K562 (cell line): ENCODE data around the gene POLD4. TPM values are rescaled to one million over a fixed set of nuclear protein-coding genes. Genes with fewer than 3 reads are reported as not detected.

Experiments
- ATAC-seq: fragments of 200-7000 bp; cut with Tn5 transposase; 3 replicates; pipeline ENCODE4 v1.9.1; 2020; ENCODE audit warnings: moderate library complexity
- BruUV-seq: library from RNA; stranded (reverse); fragments of 400-500 nt; replicated peaks from 2 replicates; lab custom pipeline; 2021; lab: Mats Ljungman, UMichigan
- CTCF ChIA-PET: fragments of 300-600 bp; formaldehyde crosslinking; extraction: SDS; loops from one replicate; lab custom pipeline; 2021; ENCODE audit warnings: low intra/inter-chr PET ratio; lab: Yijun Ruan, JAX
- POLR2A ChIA-PET: fragments of 300-600, 350-650 bp; sonication (Branson Sonifier 250); formaldehyde crosslinking; extraction: SDS; loops from one replicate; lab custom pipeline; 2021; ENCODE audit warnings: antibody characterized with exemption, inconsistent platforms; lab: Yijun Ruan, JAX
- DNase-seq, 4 experiments: peaks; one replicate each; pipeline versions ENCODE4 v3.0.0 to v3.0.0-alpha.2; 2011 to 2018; ENCODE audit warnings: low spot score in 3 of 4, mixed read lengths in 3 of 4; ENCODE audit errors: extremely low read depth in 1 of 4
- FAIRE-seq: peaks from 2 replicates; lab custom pipeline; 2011; peaks lifted over from hg19 to GRCh38; lab: Jason Lieb, UNC
- H2AFZ ChIP-seq: 2 replicates; pipeline ENCODE4 v1.6.0; 2011; ENCODE audit warnings: low read depth, low read length, control low read depth, inconsistent platforms
- H3K27ac ChIP-seq: fragments of 200-600 bp; 3 replicates; pipeline ENCODE4 v1.8.0; 2011; ENCODE audit warnings: low read depth, mild to moderate bottlenecking, control low read depth, inconsistent platforms, low read length, moderate library complexity, mixed read lengths; ENCODE audit errors: extremely low read depth
- H3K27me3 ChIP-seq, 2 experiments: fragments of 300-600 bp in 1 of 2; 2 replicates in 1 of 2; 3 replicates in 1 of 2; pipeline versions ENCODE4 v1.6.0 to v1.8.0; 2011; ENCODE audit warnings: inconsistent platforms in 2 of 2, low read length in 2 of 2, mild to moderate bottlenecking in 1 of 2, mixed read lengths in 1 of 2, moderate library complexity in 1 of 2; ENCODE audit not compliant: control insufficient read depth in 2 of 2, insufficient read depth in 2 of 2
- H3K36me3 ChIP-seq: fragments of 300-600 bp; 3 replicates; pipeline ENCODE4 v1.8.0; 2011; ENCODE audit warnings: mild to moderate bottlenecking, low read length, inconsistent platforms; ENCODE audit not compliant: control insufficient read depth, insufficient read depth
- H3K4me1 ChIP-seq, 2 experiments: fragments of 200-600 bp in 1 of 2; replicated peaks in 1 of 2; 2 replicates in 1 of 2; 3 replicates in 1 of 2; pipeline versions ENCODE4 v1.5.1 to v1.8.0; 2011; ENCODE audit warnings: inconsistent platforms in 2 of 2, low read length in 2 of 2, mild to moderate bottlenecking in 1 of 2, mixed read lengths in 1 of 2, moderate library complexity in 1 of 2; ENCODE audit not compliant: control insufficient read depth in 2 of 2, insufficient read depth in 2 of 2
- H3K4me2 ChIP-seq: 2 replicates; pipeline ENCODE4 v1.6.1; 2011; ENCODE audit warnings: low read length, control low read depth, inconsistent platforms, mixed read lengths; ENCODE audit not compliant: insufficient read depth
- H3K4me3 ChIP-seq: fragments of 200-600 bp; sonication (generic), shearing (Covaris generic); 2 replicates; pipeline ENCODE4 v1.5.1; 2016; ENCODE audit warnings: control low read depth, inconsistent platforms
- H3K79me2 ChIP-seq: fragments of 200-600 bp; 3 replicates; pipeline ENCODE4 v1.8.0; 2011; ENCODE audit warnings: low read length, inconsistent platforms; ENCODE audit not compliant: control insufficient read depth, insufficient read depth
- H3K9ac ChIP-seq, 2 experiments: 2 replicates each; pipeline versions ENCODE4 v1.6.0 to v1.6.1; 2011; ENCODE audit warnings: low read depth in 2 of 2, low read length in 2 of 2, control low read depth in 1 of 2, inconsistent platforms in 1 of 2, mild to moderate bottlenecking in 1 of 2, mixed read lengths in 1 of 2; ENCODE audit not compliant: insufficient read depth in 1 of 2
- H3K9me1 ChIP-seq: one replicate; pipeline ENCODE4 v1.6.0; 2011; ENCODE audit warnings: inconsistent platforms, mild to moderate bottlenecking, low read length, moderate library complexity; ENCODE audit not compliant: control insufficient read depth, insufficient read depth
- H3K9me3 ChIP-seq: replicated peaks from 2 replicates; pipeline ENCODE4 v1.5.1; 2011; ENCODE audit warnings: low read depth, low read length, inconsistent platforms; ENCODE audit not compliant: control insufficient read depth, insufficient read depth
- H4K20me1 ChIP-seq: replicated peaks from 2 replicates; pipeline ENCODE4 v1.6.1; 2011; ENCODE audit warnings: low read length, inconsistent platforms, mixed read lengths; ENCODE audit not compliant: control insufficient read depth, insufficient read depth
- ATF4 ChIP-seq: fragments of 450-650 bp; formaldehyde crosslinking; IDR thresholded peaks from 2 replicates; pipeline ENCODE4 v1.4.0; 2022; ENCODE audit warnings: mild to moderate bottlenecking, moderate library complexity
- DMBX1 ChIP-seq: fragments of 250-450 bp; sonication (Bioruptor Pico); IDR thresholded peaks from 2 replicates; pipeline ENCODE4 v1.8.0; 2022; ENCODE audit warnings: inconsistent platforms, mild to moderate bottlenecking, moderate library complexity, borderline replicate concordance
- ELK1 ChIP-seq: sonication (generic); formaldehyde crosslinking; IDR thresholded peaks from 2 replicates; pipeline ENCODE4 v1.8.1; 2022; ENCODE audit warnings: missing genetic modification reagents
- HOMEZ ChIP-seq: fragments of 250-450 bp; sonication (Bioruptor Pico); IDR thresholded peaks from 2 replicates; pipeline ENCODE4 v1.4.0; 2020; ENCODE audit warnings: mild to moderate bottlenecking, moderate library complexity
- NFRKB ChIP-seq: fragments of 450-650 bp; IDR thresholded peaks from 2 replicates; pipeline ENCODE4 v1.6.1; 2016; ENCODE audit warnings: low read depth
- SMAD3 ChIP-seq: fragments of 450-650 bp; formaldehyde crosslinking; conservative IDR thresholded peaks from 2 replicates; pipeline ENCODE4 v1.4.0; 2020; ENCODE audit warnings: mild to moderate bottlenecking
- SNRNP70 ChIP-seq: fragments of 200-400 bp; formaldehyde crosslinking; optimal IDR thresholded peaks from 2 replicates; pipeline ENCODE3; 2017; ENCODE audit warnings: low read depth, low read length
- U2AF1 ChIP-seq: fragments of 200-400 bp; formaldehyde crosslinking; optimal IDR thresholded peaks from 2 replicates; pipeline ENCODE3; 2017; ENCODE audit warnings: mild to moderate bottlenecking, low read depth, low read length, moderate library complexity
- ZNF282 ChIP-seq: sonication (generic); formaldehyde crosslinking; IDR thresholded peaks from 2 replicates; pipeline ENCODE4 v1.8.1; 2023; ENCODE audit warnings: missing genetic modification reagents
- ZNF449 ChIP-seq: fragments of 250-450 bp; sonication (Bioruptor Pico); IDR thresholded peaks from 2 replicates; pipeline ENCODE4 v1.8.0; 2022; ENCODE audit warnings: moderate library complexity, mild to moderate bottlenecking, inconsistent platforms
- WGBS: fragments of 100-300 bp; shearing (Covaris generic); methylation state at CpG from one replicate; pipeline ENCODE4 v1.1.6; 2016; ENCODE audit warnings: low coverage, mixed read lengths; ENCODE audit not compliant: insufficient coverage; ENCODE audit errors: missing lambda C conversion rate; 5-methylcytosine and 5-hydroxymethylcytosine counted together
- in situ Hi-C: fragments of 300-500 bp; cut with MboI; formaldehyde crosslinking; loops from 4 replicates; pipeline ENCODE4 v1.15.0; 2018; ENCODE audit warnings: inconsistent platforms, mixed read lengths
- intact Hi-C: fragments of 100-400 bp; cut with micrococcal nuclease; formaldehyde crosslinking; loops from 2 replicates; pipeline ENCODE4 v1.14.2; 2022
- polyA plus RNA-seq, 8 experiments: library from polyadenylated mRNA; depleted of rRNA in 4 of 8; stranded (reverse) in 5 of 8; unstranded in 3 of 8; fragments of >200 nt; fragmentation: Nextera tagmentation in 2 of 8; fragmentation: Illumina TruSeq in 1 of 8; extraction: Ambion mirVana in 2 of 8; extraction: Trizol in 1 of 8; gene quantifications; 2 replicates each; pipeline versions ENCODE4 v1.2.1 to v1.2.3, GENCODE V29; 2011 to 2014; ENCODE audit warnings: inconsistent platforms in 1 of 8, missing spikeins in 1 of 8
- total RNA-seq, 7 experiments: library from RNA; depleted of rRNA in 6 of 7; stranded (reverse); fragments of >200 nt in 6 of 7; fragmentation: Illumina TruSeq in 2 of 7; extraction: Trizol in 2 of 7; gene quantifications; 2 replicates each; pipeline versions ENCODE4 v1.2.1 to v1.2.3, GENCODE V29; 2011 to 2021; ENCODE audit warnings: low replicate concordance in 1 of 7

Gene POLD4
- total and polyA plus RNA-seq, 9 of the 15 experiments (the other 6 are each of a cell fraction or from before 2014, with no cell fraction given) = 5.8 to 64.5 (median 18.3) TPM

GRCh38 chr11:67357831-67358670, 4.7 kb upstream of the POLD4 start (continued):
- TF ChIP-seq ATF4 (CRISPR knock-in tag) = no peak

- peaks cover 40 to 53% of the 10 kb centered on the region in 2 experiments for H3K4me1 ChIP-seq
- FAIRE-seq (peak; percentile 90), DNase-seq (peak; percentile 70 to 90 (median 80)), ATAC-seq (peak; percentile 59)
- no peaks in the 10 kb centered on the region; the same call in 1 of the 2 replicates for H3K9me3 ChIP-seq
- in situ Hi-C loops (no loop called here), intact Hi-C loops (loop anchor here (1.0 to 5.0 kb wide), 2 partner anchors 25 to 150 kb away; partner anchors contain the start of genes CDK2AP2 and PITPNM1)
- WGBS = 13% methylated on average over 3 of the region's 3 CpGs
- H3K27ac ChIP-seq = peak overlapping the region; percentile 92; the same call in 2 of the 3 replicates
- POLR2A ChIA-PET = interaction anchor here (0.6 to 1.3 kb wide), 4 partner anchors 10 to 1852 kb away, joined by 3 to 5 read pairs (median 4); no protein-coding TSS in a partner anchor
- no peaks in the 10 kb centered on the region for H3K36me3 ChIP-seq
- no peak overlapping the region for H3K4me3 ChIP-seq
- H3K9me1 ChIP-seq = no peaks in the 10 kb centered on the region
- peak overlapping the region; percentile 51 for H2AFZ ChIP-seq
- no TSS peak for BruUV-seq
- H3K9ac ChIP-seq = peak overlapping the region; percentile 80 to 88; a peak in 3 of 4 replicates
- H4K20me1 ChIP-seq = no peaks in the 10 kb centered on the region
- CTCF ChIA-PET = interaction anchor here (0.6 to 3.7 kb wide), 6 partner anchors 17 to 149 kb away, joined by 3 to 41 read pairs (median 3); partner anchors contain the start of genes CLCF1 and PITPNM1
- H3K79me2 ChIP-seq = peaks cover 8% of the 10 kb centered on the region
- no peaks in the 10 kb centered on the region for H3K27me3 ChIP-seq
- peak overlapping the region; percentile 4 for H3K4me2 ChIP-seq
- TF ChIP-seq NFRKB (peak; percentile 33; the same call in 1 of the 2 replicates), DMBX1 (CRISPR knock-in tag) (no peak), ZNF449 (CRISPR knock-in tag) (no peak), SNRNP70 (no peak), ELK1 (CRISPR knock-in tag) (no peak), HOMEZ (CRISPR knock-in tag) (no peak), ZNF282 (CRISPR knock-in tag) (no peak), SMAD3 (CRISPR knock-in tag) (no peak), U2AF1 (no peak)
These were observed 3.7 kb upstream of the POLD4 start for GRCh38 chr11:67356864-67357561.
